Neuronal stem cell (in vitro differentiated cells): ENCODE results near the gene DUT.
A peak's percentile ranks its signal among the peaks of the same experiment; 100 is the strongest.

Experiments used
- DNase-seq: peaks from one replicate; pipeline ENCODE4 v3.0.0-alpha.2; 2013; ENCODE audit warnings: low spot score
- H2AFZ ChIP-seq: one replicate; pipeline ENCODE4 v1.6.1; 2013; ENCODE audit warnings: mild to moderate bottlenecking, low read length, inconsistent platforms
- H2AK5ac ChIP-seq: 2 replicates; pipeline ENCODE4 v1.6.1; 2013; ENCODE audit warnings: low read depth, mild to moderate bottlenecking, inconsistent platforms, low read length, moderate library complexity, mixed read lengths
- H2BK120ac ChIP-seq: 2 replicates; pipeline ENCODE4 v1.6.1; 2013; ENCODE audit warnings: low read depth, mild to moderate bottlenecking, inconsistent platforms, low read length, moderate library complexity, mixed read lengths
- H2BK12ac ChIP-seq: one replicate; pipeline ENCODE4 v1.6.1; 2013; ENCODE audit warnings: low read length, inconsistent platforms
- H2BK15ac ChIP-seq: 2 replicates; pipeline ENCODE4 v1.6.1; 2013; ENCODE audit warnings: mild to moderate bottlenecking, low read length, inconsistent platforms, mixed read lengths
- H2BK5ac ChIP-seq: one replicate; pipeline ENCODE4 v1.6.1; 2013; ENCODE audit warnings: inconsistent platforms, mild to moderate bottlenecking, low read length, moderate library complexity
- H3K14ac ChIP-seq: one replicate; pipeline ENCODE4 v1.6.1; 2013; ENCODE audit warnings: low read length, inconsistent platforms
- H3K18ac ChIP-seq: 2 replicates; pipeline ENCODE4 v1.6.1; 2013; ENCODE audit warnings: low read length, inconsistent platforms
- H3K23ac ChIP-seq: 2 replicates; pipeline ENCODE4 v1.6.1; 2013; ENCODE audit warnings: low read depth, mild to moderate bottlenecking, mixed read lengths, low read length, inconsistent platforms; ENCODE audit not compliant: poor library complexity
- H3K27ac ChIP-seq: replicated peaks from 3 replicates; pipeline ENCODE4 v1.5.1; 2013; ENCODE audit warnings: low read length, inconsistent platforms
- H3K27me3 ChIP-seq, 3 experiments: 2 replicates each; pipeline ENCODE4 v1.6.1; 2013; ENCODE audit warnings: low read length in 3 of 3, mild to moderate bottlenecking in 2 of 3, inconsistent platforms in 1 of 3, low read depth in 1 of 3, mixed read lengths in 1 of 3, moderate library complexity in 1 of 3; ENCODE audit not compliant: control insufficient read depth in 3 of 3, insufficient read depth in 3 of 3
- H3K36me3 ChIP-seq, 2 donors: replicated peaks in 1 of 2; 2 replicates each; pipeline ENCODE4 v1.6.1; 2013; ENCODE audit warnings: low read length in 2 of 2; ENCODE audit not compliant: control insufficient read depth in 2 of 2, insufficient read depth in 2 of 2
- H3K4ac ChIP-seq: 2 replicates; pipeline ENCODE4 v1.6.1; 2013; ENCODE audit warnings: inconsistent platforms, mild to moderate bottlenecking, low read length, moderate library complexity
- H3K4me1 ChIP-seq, 2 donors: 1 replicate in 1 of 2; 2 replicates in 1 of 2; pipeline ENCODE4 v1.6.1; 2013; ENCODE audit warnings: low read length in 2 of 2, low read depth in 1 of 2; ENCODE audit not compliant: control insufficient read depth in 2 of 2, insufficient read depth in 1 of 2
- H3K4me2 ChIP-seq: one replicate; pipeline ENCODE4 v1.6.1; 2013; ENCODE audit warnings: mild to moderate bottlenecking, low read length, inconsistent platforms; ENCODE audit not compliant: insufficient read depth, poor library complexity, severe bottlenecking
- H3K4me3 ChIP-seq, 2 donors: 2 replicates each; pipeline ENCODE4 v1.5.1; 2013; ENCODE audit warnings: low read length in 2 of 2, mild to moderate bottlenecking in 2 of 2, inconsistent platforms in 1 of 2, moderate library complexity in 1 of 2
- H3K79me1 ChIP-seq: one replicate; pipeline ENCODE4 v1.6.1; 2013; ENCODE audit warnings: low read depth, mild to moderate bottlenecking, inconsistent platforms, low read length, moderate library complexity
- H3K9ac ChIP-seq: one replicate; pipeline ENCODE4 v1.6.1; 2013; ENCODE audit warnings: mild to moderate bottlenecking, low read depth, low read length, inconsistent platforms; ENCODE audit not compliant: poor library complexity
- H3K9me3 ChIP-seq, 2 donors: replicated peaks in 1 of 2; 2 replicates each; pipeline versions ENCODE3 to v1.6.1; 2013; ENCODE audit warnings: low read length in 2 of 2, mild to moderate bottlenecking in 2 of 2, inconsistent platforms in 1 of 2, low read depth in 1 of 2, mixed read lengths in 1 of 2, moderate library complexity in 1 of 2; ENCODE audit not compliant: control insufficient read depth in 2 of 2, insufficient read depth in 1 of 2
- H4K8ac ChIP-seq: one replicate; pipeline ENCODE4 v1.6.1; 2013; ENCODE audit warnings: low read depth, mild to moderate bottlenecking, inconsistent platforms, low read length, moderate library complexity
- H4K91ac ChIP-seq: one replicate; pipeline ENCODE4 v1.6.1; 2013; ENCODE audit warnings: low read length, low read depth, mild to moderate bottlenecking, inconsistent platforms; ENCODE audit not compliant: poor library complexity
- WGBS, 2 donors: extraction: QIAGEN DNeasy Blood & Tissue Kit; methylation state at CpG; one replicate each; pipeline ENCODE4 v1.1.7; 2013; ENCODE audit warnings: missing lambda C conversion rate in 2 of 2, mixed read lengths in 1 of 2; ENCODE audit not compliant: insufficient read length in 2 of 2, insufficient replicate concordance in 1 of 2; ENCODE audit errors: extremely low coverage in 2 of 2; 5-methylcytosine and 5-hydroxymethylcytosine counted together

The DUT gene

DNA sequence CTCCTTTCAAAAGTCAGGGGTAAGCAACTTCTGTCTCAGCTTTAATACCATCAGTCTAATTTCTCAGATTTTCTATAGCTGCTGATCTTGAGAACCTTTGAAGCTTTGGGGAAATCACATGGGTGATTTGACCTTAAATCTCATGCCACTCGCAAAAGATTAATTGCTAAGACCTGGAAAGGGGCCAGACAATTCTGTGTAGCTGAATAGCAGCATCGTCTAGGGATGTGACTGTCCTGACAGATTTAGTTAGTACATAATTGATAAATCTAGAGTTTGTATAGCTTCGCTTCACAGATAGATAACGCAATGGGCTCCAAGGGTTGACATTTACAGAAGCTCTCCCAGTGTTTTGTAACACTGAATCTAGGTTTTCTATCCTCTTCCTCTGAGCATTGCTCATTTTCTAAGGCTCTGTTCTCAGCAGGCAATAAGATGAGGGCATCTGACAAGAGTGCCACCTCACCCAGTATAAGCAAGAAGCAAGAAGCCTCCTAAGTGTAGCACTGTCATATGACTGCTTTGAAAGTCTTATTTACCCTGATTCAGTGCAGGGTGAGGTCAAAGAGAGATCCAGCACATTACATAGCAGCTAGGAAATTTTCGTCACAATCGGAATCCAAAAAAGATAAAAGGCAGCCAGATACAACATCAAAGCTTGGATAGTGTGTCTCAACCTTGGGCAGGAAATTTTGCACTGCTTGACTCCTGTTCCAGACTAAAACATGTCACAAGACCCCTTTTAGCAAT lies 47.7 kb upstream of the DUT start:
- no peak overlapping the region for H2AK5ac ChIP-seq
- H4K91ac ChIP-seq, result no peak overlapping the region
- no peak overlapping the region for H3K4me3 ChIP-seq
- no peak overlapping the region for H2BK120ac ChIP-seq
- no peak overlapping the region for H3K18ac ChIP-seq
- peaks cover 0 to 15% (median 0%) of the 10 kb centered on the region in 3 experiments for H3K27me3 ChIP-seq
- H3K9ac ChIP-seq, result no peak overlapping the region
- H2BK5ac ChIP-seq, result no peak overlapping the region
- H3K4me1 ChIP-seq, result peaks cover 0 to 9% of the 10 kb centered on the region in 2 donors
- no peak overlapping the region for H3K4ac ChIP-seq
- DNase-seq, result no peak
- no peak overlapping the region for H3K23ac ChIP-seq
- no peak overlapping the region for H2AFZ ChIP-seq
- no peak overlapping the region for H3K4me2 ChIP-seq
- H3K79me1 ChIP-seq, result no peaks in the 10 kb centered on the region
- H3K27ac ChIP-seq, result no peak overlapping the region
- no peaks in the 10 kb centered on the region for H3K9me3 ChIP-seq
- WGBS, 2 donors, result no CpG with 5 or more reads among the region's 6 CpGs
- no peaks in the 10 kb centered on the region for H3K36me3 ChIP-seq
- no peak overlapping the region for H3K14ac ChIP-seq
- H4K8ac ChIP-seq, result no peak overlapping the region
- H2BK15ac ChIP-seq, result no peak overlapping the region
- H2BK12ac ChIP-seq, result no peak overlapping the region

DNA sequence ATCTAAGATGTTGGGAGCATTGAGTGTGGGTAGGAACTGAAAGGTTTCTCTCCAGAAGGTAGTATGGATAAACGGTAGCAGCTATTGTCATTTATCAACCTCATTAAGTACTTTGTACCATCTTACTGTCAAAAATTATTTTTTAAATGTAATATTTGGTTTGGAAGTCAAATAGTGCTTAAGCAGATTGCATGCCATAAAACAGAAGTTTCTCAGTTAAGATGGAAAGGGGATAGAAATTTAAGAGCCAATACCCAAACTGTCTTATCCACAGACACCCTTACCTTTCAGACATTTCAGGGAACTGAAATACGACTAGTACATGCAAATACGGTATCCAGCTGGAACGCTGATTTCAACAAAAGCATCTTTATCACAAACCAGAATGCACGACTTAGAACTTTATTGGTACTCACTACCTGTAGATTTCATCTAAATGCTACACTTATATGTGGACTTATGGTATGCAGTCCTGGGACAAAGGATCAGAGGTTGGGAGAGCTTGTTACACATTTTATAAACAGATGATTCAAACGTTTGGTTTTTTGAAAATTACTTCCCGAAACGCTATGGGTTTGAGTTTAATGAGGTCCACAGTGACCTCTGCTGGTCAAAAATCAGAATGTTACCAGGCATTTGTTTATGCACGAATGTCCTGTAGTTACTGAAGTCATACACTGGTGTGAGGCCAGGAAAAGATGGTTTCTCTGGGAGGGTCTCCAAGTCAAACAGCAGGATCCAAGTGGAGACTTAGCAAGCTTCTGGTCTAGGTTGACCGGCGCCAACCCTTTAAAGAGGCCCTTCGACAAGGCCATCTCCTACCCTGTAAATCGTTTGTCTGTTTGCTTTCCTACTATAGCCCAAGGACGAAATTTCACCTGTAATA lies 45.7 kb upstream of the DUT start:
- Histone ChIP-seq H3K18ac (no peak overlapping the region), H2AFZ (peak overlapping the region; percentile 62), H3K4me3 (no peak overlapping the region), H3K4ac (no peak overlapping the region), H3K9ac (no peak overlapping the region), H3K14ac (no peak overlapping the region), H2BK5ac (no peak overlapping the region), H3K27me3 (peaks cover 0 to 15% (median 0%) of the 10 kb centered on the region in 3 experiments), H2BK15ac (no peak overlapping the region), H3K9me3 (no peaks in the 10 kb centered on the region), H2BK12ac (no peak overlapping the region), H3K23ac (no peak overlapping the region), H3K4me2 (no peak overlapping the region), H3K27ac (no peak overlapping the region), H3K36me3 (no peaks in the 10 kb centered on the region), H3K79me1 (no peaks in the 10 kb centered on the region), H4K8ac (no peak overlapping the region), H2BK120ac (no peak overlapping the region), H2AK5ac (no peak overlapping the region), H3K4me1 (peaks cover 0 to 9% of the 10 kb centered on the region in 2 donors), H4K91ac (no peak overlapping the region)
- WGBS, 2 donors, result no CpG with 5 or more reads among the region's 14 CpGs
- DNase-seq, result peak; percentile 65

DNA sequence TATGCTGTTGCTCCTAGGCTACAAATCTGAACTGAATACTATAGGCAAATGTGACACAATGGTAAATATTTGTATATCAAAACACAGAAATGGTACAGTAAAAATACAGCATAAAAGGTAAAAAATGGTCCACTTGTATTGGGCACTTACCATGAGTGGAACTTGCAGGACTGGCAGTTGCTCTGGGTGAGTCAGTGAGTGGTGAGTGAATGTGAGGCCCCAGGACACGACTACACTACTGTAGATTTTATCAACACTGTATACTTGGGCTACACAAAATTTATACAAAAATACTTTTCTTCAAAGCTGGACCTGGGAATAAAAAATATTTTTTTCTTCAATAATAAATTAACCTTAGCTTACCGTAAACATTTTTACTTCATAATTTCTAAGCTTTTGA lies 41.6 kb upstream of the DUT start:
- Histone ChIP-seq H3K27ac (no peak overlapping the region), H3K9ac (no peak overlapping the region)
- no peak for DNase-seq

DNA sequence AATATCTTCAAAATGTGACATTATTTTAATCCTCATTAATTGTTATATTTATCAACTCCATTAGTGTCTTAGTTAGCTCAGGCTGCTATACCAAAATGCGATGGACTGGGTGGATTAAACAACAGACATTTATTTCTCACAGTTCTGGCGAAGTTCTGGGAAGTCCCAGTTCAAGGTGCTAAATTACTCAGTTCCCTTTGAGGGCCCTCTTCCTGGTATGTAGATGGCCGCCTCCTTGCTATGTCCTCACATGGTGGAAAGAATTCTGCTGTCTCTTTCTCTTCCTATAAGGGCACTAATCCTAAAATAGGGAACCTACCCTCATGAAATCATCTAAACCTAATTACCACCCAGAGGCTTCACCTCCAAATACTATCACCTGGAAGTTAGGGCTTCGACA lies 38.8 kb upstream of the DUT start:
- Histone ChIP-seq H3K79me1 (no peaks in the 10 kb centered on the region), H3K4me2 (no peak overlapping the region), H3K27me3 (no peaks in the 10 kb centered on the region), H3K9me3 (peaks cover 0 to 2% of the 10 kb centered on the region in 2 donors), H3K4me1 (peaks cover 0 to 2% of the 10 kb centered on the region in 2 donors), H3K9ac (no peak overlapping the region), H2BK12ac (no peak overlapping the region), H2BK5ac (no peak overlapping the region), H2BK15ac (no peak overlapping the region), H3K14ac (no peak overlapping the region), H3K27ac (no peak overlapping the region), H4K91ac (no peak overlapping the region), H2AK5ac (no peak overlapping the region), H4K8ac (no peak overlapping the region), H2AFZ (no peak overlapping the region), H3K36me3 (no peaks in the 10 kb centered on the region), H3K4ac (no peak overlapping the region), H3K18ac (no peak overlapping the region), H2BK120ac (no peak overlapping the region), H3K23ac (no peak overlapping the region), H3K4me3 (no peak overlapping the region)
- no CpG with 5 or more reads among the region's 4 CpGs for WGBS, 2 donors
- no peak for DNase-seq

More for the DNA sequence above, 41.6 kb upstream of the DUT start:
- H3K14ac ChIP-seq, result no peak overlapping the region
- H2AFZ ChIP-seq, result no peak overlapping the region
- peaks cover 0 to 6% (median 0%) of the 10 kb centered on the region in 3 experiments for H3K27me3 ChIP-seq
- no CpG with 5 or more reads among the region's 2 CpGs for WGBS, 2 donors
- no peak overlapping the region for H3K4me2 ChIP-seq
- H3K4me3 ChIP-seq, result no peak overlapping the region
- H3K79me1 ChIP-seq, result no peaks in the 10 kb centered on the region
- H2BK5ac ChIP-seq, result no peak overlapping the region
- H2AK5ac ChIP-seq, result no peak overlapping the region
- no peak overlapping the region for H2BK12ac ChIP-seq
- H3K36me3 ChIP-seq, result no peaks in the 10 kb centered on the region
- no peak overlapping the region for H3K4ac ChIP-seq
- no peak overlapping the region for H3K23ac ChIP-seq
- H3K9me3 ChIP-seq, result peaks cover 0 to 1% of the 10 kb centered on the region in 2 donors
- no peak overlapping the region for H4K8ac ChIP-seq
- no peak overlapping the region for H2BK120ac ChIP-seq
- H3K4me1 ChIP-seq, result peaks cover 0 to 2% of the 10 kb centered on the region in 2 donors
- no peak overlapping the region for H3K18ac ChIP-seq
- no peak overlapping the region for H4K91ac ChIP-seq
- H2BK15ac ChIP-seq, result no peak overlapping the region
